HG03460 (cell line): ENCODE results near the gene EGF.

Source experiments
- ATAC-seq: cut with Tn5 transposase; IDR thresholded peaks from one replicate; pipeline ENCODE4 v1.9.1; 2021; ENCODE audit not compliant: unreplicated experiment

EGF gene

DNA sequence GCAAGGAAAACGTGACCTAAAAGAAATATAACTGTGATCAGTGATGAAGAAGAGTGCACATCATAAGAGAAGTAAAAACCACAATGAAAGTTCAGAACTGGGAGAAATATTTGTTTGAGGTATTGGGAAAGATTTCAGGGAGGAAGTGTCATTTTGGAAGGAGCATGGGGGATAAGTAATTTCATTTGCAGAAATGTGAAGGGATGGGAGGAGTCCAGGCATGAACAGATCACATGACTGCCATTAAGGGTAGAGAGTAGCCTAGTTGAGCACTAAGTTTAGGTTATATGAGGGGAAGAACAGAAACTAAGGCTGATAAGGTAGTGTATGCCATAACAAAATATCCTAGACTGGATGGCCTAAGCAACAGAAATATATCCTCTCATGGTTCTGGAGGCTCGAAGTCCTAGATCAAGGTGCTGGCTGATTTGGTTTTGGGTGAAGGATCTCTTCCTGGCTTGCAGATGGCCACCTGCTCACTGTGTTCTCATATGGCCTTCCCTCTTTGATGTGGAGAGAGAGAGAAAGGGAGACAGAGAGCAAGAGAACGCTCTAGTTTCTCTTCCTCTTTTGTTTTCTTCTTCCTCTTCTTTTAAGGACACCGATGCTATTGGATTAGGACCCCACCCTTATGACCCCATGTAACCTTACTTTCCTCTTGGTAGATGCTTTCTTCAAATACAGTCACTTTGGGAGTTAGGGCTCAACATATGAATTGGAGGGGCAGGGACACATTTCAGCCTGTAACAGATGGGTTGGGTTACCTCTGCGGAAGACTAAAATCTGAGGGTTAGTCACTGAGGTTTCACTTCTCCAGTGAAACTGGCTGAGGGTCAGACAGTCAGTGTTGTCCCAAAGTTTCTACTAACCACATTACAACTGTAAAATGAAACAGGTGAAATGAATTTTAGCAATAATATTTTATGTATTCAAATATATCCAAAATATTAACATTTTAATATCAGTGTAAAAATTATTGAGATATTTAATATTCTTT, 77.9 kb downstream of the EGF start:
- peak; percentile 84 for ATAC-seq

DNA sequence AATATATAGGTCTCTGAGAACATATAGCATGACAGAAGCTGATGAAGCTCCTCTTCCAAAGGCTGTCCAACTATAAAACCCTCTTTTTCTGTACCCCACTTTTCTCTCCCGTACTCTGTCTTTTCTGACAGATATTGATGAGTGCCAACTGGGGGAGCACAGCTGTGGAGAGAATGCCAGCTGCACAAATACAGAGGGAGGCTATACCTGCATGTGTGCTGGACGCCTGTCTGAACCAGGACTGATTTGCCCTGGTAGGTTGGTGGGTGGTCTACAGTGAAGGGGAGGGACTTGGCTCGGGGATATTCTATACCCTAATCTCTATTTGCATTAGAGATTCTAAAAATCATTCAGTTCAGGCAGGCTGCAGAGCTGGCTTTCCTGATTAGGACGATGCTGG, 80.4 kb downstream of the EGF start:
- no peak for ATAC-seq

- peak; percentile 54 for ATAC-seq
These were observed 81.7 kb downstream of the EGF start for GRCh38 chr4:109994415-109994827.

DNA sequence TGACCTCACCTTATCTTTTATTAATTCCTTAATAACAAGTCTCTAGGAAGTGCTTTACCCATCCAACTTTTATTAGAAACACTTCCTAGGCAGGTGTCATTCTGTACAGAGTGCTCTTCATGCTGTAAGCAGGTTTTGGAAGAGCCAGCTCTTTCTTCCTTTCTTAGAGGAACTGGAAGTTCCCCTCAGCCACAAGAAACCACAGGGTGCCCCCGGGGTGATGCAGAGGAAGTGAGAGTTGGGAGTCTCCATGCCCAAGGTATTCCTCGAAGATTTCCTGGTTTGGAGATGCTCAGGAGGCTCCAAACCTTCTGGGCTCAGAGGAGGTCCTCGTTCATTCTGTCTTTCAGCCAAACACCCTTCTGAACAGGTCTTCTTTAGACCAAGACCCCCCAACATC, 83.8 kb downstream of the EGF start:
- no peak for ATAC-seq

GRCh38 chr4:109998867-109999584, 86.3 kb downstream of the EGF start:
- ATAC-seq: no peak

GRCh38 chr4:109999585-109999912, 86.9 kb downstream of the EGF start:
- ATAC-seq: no peak

DNA sequence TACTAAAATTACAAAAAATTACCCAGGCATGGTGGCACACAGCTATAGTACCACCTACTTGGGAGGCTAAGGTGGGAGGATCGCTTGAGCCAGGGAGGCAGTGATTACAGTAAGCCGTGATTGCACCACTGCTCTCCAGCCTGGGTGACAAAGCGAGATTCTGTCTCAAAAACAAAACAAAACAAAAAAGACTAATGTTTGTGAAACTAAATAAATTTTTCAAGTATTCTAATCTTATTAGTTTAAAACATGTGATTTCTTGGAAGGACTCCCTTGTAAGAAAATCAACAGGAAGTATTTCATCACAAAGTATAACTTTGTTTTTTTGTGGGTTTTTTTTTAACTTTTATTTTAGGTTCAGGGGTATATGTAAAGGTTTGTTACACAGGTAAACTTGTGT, 89.6 kb downstream of the EGF start:
- no peak for ATAC-seq

DNA sequence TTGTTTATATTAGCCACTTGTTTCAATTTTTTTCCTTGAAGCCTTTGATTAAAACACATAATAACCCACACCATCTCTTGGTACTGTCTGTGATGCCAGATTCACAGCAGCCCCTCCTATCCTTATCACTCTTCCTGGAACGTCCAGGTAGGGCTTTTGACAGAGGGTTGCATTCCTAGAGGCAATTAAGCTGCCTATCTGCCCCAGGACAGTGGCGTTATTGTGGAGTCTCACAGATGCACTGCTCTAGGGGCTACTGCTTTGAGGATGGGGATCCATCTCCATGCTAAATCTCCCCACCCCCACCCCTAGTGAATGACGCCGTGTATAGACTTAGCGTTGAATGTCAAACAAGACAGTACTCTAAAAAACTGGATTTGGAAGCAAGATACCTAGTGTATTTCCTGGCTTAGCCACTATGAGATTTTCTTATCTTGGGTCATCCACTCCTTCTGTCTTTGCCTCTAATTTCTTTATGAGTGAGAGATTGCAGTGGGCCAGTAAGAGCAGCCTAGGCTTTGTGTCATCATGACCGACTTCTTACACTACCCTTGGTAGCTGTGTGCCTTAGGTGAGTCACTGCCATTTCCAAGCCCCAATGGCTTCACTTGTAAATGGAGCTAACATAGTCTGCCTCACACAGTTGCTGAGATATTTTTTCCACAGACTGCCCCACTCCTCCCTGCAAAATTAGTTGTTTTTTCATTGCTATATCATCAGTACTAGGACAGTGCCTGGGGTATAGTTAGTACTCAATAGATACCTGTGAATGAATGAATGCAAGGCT, 90.9 kb downstream of the EGF start:
- ATAC-seq: no peak

DNA sequence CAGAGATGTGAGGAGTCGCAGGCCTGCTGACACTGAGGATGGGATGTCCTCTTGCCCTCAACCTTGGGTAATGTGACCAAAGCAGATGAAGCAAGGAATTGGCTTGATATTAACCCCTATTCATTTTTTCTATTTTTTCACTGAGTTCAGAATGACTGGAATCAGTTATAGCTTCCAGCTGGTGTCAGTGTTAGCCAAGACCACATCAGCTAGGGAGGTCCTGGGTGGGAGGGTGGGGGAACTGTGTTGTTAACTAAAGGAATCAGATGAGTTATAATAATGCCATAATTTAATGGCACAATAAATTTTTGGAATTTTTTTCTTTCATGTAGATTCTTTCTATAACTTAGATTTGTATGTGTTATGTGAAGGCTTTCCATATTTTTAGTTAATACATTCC, 91.9 kb downstream of the EGF start:
- ATAC-seq: no peak

DNA sequence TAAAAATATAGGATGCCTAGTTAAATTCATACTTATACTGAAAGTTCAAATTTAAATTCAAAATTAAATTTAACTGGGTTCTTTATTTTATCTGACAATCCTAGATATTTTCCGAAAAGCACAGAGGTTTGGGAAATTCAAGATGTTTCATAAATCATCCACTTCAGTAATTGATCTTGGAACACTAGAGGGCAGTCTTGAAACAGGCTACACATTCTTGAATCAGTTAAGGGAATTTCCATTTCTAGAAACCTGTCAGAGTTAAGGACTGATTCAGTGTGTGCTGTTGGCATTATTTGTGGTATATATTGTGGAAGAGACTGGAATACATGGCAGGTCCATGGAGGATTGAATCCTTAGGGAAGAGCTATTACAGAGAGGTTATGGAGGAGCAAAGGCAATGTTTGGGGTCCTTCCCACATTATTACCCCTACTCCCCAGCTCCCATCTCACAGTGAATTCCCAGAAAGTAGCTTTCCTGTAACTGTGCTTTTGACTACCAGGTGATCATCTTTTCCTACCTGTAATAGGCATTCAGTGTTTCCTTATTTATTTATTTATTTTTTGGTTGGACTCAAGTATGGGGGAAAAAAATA, 92.9 kb downstream of the EGF start:
- ATAC-seq: peak; percentile 79

DNA sequence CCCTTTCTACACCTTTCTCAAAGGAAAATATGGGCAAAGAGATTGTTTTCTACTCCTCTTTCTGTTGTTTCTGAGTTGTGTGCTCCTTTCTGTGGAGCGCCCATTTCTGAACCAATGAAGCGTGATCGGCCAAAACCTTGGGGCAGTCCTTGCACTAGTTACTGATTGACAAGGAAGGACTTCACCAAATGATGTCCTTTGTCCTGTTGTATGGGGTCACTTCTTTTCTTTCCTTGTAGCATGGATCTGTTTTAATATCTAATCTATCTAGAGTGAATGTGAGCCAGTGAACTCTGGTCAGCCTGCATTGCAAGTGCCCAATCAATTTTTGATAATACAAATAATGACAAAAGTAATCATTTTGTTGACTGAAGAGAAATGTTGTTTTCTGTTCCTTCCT, 94.5 kb downstream of the EGF start:
- no peak for ATAC-seq

GRCh38 chr4:110008540-110008939, 95.9 kb downstream of the EGF start:
- no peak for ATAC-seq

GRCh38 chr4:110009550-110009949, 96.9 kb downstream of the EGF start:
- ATAC-seq: no peak

DNA sequence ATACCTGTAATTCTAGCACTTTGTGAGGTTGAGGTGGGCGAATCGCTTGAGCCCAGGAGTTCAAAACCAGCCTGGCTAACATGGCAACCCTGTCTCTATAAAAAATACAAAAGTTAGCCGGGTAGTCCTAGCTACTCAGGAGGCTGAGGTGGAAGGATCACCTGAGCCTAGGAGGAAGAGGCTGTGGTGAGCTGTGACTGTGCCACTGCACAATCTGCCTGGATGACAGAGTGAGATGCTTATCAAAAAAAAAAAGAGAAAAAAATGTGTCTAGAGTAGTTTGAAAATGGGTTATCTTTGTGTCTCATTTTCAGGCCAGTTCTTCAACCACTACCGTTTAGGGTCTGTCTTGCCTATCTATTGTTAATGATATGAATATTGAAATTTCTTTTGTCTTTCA, 98.1 kb downstream of the EGF start:
- no peak for ATAC-seq

DNA sequence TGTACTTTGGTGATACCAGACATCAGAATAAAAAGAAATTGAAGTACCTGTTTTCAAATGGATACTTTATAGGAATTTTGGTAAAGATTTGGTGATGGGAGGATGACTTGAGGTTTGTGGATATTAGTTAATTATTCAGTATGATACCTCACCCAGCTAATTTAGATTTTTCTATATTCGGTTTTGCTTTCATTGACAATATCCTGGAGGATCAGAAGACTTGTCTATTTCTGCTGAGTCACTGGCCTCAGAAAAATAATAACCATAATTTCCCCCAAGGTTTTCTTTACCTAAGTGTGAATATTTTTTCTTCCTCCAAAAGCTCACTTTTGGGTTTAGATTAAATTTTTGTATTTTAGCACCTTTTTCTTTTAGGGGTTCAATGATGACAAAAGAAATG, 100.2 kb downstream of the EGF start:
- no peak for ATAC-seq

DNA sequence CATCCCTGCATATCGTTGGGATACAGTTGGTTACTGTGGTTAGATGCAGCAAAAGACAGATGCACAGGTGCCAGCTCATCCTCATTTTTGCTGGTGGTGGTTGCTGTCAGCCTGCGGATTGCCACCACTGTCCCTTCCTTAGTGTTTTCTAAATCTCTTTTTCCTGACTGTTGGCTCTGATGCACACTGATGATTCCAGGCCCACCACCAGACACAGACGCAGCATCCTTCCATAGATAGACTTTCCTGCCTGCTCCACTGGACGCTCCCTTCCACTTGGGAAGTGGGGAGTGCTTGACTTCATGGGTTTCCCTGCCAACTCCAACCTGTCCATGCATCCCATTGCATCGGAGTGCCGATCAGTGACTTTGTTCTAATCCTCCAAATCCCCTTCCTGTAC, 101.5 kb downstream of the EGF start:
- no peak for ATAC-seq

GRCh38 chr4:110019153-110019552, 106.5 kb downstream of the EGF start:
- no peak for ATAC-seq

DNA sequence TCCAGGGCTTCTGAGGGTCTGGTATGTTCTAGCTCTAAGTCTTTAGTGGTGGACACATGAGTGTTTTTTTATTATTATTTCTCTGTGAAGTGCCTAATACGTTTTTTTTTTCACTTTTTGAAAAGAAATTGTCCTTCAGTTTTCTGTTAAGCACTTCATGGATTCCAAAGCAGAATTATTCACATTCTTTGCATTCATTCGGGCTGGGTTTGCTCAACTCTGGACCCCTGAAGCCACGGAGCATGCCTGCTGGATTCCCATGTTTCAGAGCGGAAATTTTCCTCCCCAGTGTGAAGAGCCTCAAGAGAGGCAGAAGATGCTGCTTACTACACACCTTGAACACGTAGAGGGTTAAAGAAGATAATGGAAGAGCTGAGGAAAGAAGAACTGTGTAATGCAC, 107.5 kb downstream of the EGF start:
- ATAC-seq: no peak

DNA sequence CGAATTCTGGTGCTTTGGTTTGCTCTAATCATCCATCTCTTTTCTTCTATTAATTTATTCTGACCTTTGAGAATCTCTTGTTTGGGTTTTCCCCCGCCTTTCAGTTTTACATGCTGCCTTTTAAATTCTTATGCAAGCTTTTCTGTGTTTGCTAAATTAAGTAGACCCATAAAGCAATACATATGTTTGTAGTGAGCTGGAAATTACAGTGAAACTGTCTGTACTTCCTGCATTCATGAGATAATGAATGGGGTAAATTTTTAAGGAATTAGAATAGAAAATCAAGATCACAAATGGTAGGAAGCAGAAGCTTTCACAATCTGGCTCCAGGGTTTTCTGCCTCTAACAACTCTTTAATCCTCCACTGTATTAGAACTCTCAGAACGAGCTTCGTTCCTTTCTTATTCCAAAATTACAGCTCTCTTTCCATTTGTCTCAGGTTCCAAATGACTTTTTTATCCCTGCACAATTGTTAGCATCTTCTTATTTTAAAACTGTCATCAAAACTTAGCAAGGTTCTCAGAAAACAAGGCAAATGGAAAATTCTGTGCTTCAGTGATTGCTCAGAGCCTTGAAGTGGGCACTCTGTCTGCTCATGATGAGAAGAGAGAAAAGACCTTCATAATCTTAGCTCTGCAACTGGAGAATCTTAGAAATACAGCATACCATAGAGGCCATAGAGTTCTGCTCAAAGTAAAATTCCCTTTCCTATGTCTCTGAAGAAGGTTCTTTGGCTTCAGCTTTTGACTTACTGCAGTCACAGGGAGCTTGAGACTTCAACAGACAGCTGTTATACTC, 108.2 kb downstream of the EGF start:
- no peak for ATAC-seq

DNA sequence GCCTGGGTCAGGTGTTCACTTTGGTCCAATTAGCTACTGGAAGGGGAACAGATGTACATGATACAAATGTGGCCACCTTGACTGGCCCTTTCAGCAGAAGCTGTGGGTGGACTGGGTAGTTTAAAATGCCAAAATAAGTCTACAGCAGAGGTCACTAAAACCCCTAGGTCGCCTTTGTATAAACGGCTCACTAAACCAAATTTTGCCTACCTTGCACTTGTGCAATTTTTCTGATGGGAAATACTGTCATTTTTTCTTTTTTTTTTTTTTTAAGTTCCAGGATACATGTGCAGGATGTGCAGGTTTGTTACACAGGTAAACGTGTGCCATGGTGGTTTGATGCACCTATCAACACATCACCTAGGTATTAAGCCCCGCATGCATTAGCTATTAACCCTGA, 109.8 kb downstream of the EGF start:
- ATAC-seq: no peak
